ENCODE data around the gene GRIK2.

GRIK2 gene

GRCh38 chr6:101728956-101729355, 335.4 kb downstream of the GRIK2 start:
- DNase-seq = no peak

- no peak for DNase-seq
Measured at GRCh38 chr6:101730954-101731353, 337.4 kb downstream of the GRIK2 start.

GRCh38 chr6:101733899-101734298, 340.4 kb downstream of the GRIK2 start:
- no peak for DNase-seq

GRCh38 chr6:101738481-101738880, 345.0 kb downstream of the GRIK2 start:
- DNase-seq = no peak

- DNase-seq = no peak
Measured at GRCh38 chr6:101740631-101741030, 347.1 kb downstream of the GRIK2 start.

- no peak for DNase-seq
Measured at GRCh38 chr6:101741474-101742171, 348.1 kb downstream of the GRIK2 start.

- no peak for DNase-seq
Measured at GRCh38 chr6:101747160-101747559, 353.7 kb downstream of the GRIK2 start.

- DNase-seq = no peak
Measured at GRCh38 chr6:101747716-101748115, 354.2 kb downstream of the GRIK2 start.

GRCh38 chr6:101755931-101756330, 362.4 kb downstream of the GRIK2 start:
- no peak for DNase-seq

GRCh38 chr6:101758368-101758767, 364.9 kb downstream of the GRIK2 start:
- no peak for DNase-seq

GRCh38 chr6:101760843-101761621, 367.5 kb downstream of the GRIK2 start:
- DNase-seq = no peak

GRCh38 chr6:101762851-101763250, 369.3 kb downstream of the GRIK2 start:
- DNase-seq = no peak

- no peak for DNase-seq
Measured at GRCh38 chr6:101765281-101765680, 371.8 kb downstream of the GRIK2 start.

GRCh38 chr6:101770116-101770515, 376.6 kb downstream of the GRIK2 start:
- DNase-seq = no peak

- no peak for DNase-seq
Measured at GRCh38 chr6:101776919-101777350, 383.4 kb downstream of the GRIK2 start.

- no peak for DNase-seq
Measured at GRCh38 chr6:101777646-101778045, 384.1 kb downstream of the GRIK2 start.

GRCh38 chr6:101779051-101779844, 385.7 kb downstream of the GRIK2 start:
- no peak for DNase-seq

- no peak for DNase-seq
Measured at GRCh38 chr6:101783287-101783686, 389.8 kb downstream of the GRIK2 start.

- DNase-seq = no peak
Measured at GRCh38 chr6:101784094-101784493, 390.6 kb downstream of the GRIK2 start.

- no peak for DNase-seq
Measured at GRCh38 chr6:101799531-101799930, 406.0 kb downstream of the GRIK2 start.

GRCh38 chr6:101800598-101800997, 407.1 kb downstream of the GRIK2 start:
- no peak for DNase-seq

GRCh38 chr6:101803136-101803535, 409.6 kb downstream of the GRIK2 start:
- no peak for DNase-seq

GRCh38 chr6:101806241-101806640, 412.7 kb downstream of the GRIK2 start:
- no peak for DNase-seq

GRCh38 chr6:101811108-101811507, 417.6 kb downstream of the GRIK2 start:
- no peak for DNase-seq

Measured in CD4-positive, alpha-beta T cell treated with Interleukin-21 for 1 hour (primary cell).